MG63 (cell line): ENCODE results near the gene AP4S1. TPM values are rescaled to one million over a fixed set of nuclear protein-coding genes. Genes with fewer than 3 reads are reported as not detected.
"Not testable (repeated sequence)": the region's sequence is repeated elsewhere in the genome, so short reads cannot be mapped to it uniquely, and the experiment has no call there.

Experiments
- DNase-seq: peaks from one replicate; pipeline ENCODE4 v3.0.0-alpha.2; 2020
- H3K27me3 ChIP-seq: fragments of 250-450 bp; sonication (Bioruptor Pico); 2 replicates; pipeline ENCODE4 v1.5.1; 2020; ENCODE audit warnings: mild to moderate bottlenecking, moderate library complexity
- H3K36me3 ChIP-seq: fragments of 250-450 bp; sonication (Bioruptor Pico); 2 replicates; pipeline ENCODE4 v1.5.1; 2020; ENCODE audit warnings: mild to moderate bottlenecking, moderate library complexity
- H3K4me3 ChIP-seq: fragments of 250-450 bp; sonication (Bioruptor Pico); 2 replicates; pipeline ENCODE4 v1.5.1; 2020; ENCODE audit warnings: mild to moderate bottlenecking, moderate library complexity
- H3K9me3 ChIP-seq: fragments of 250-450 bp; sonication (Bioruptor Pico); 2 replicates; pipeline ENCODE4 v1.5.1; 2020; ENCODE audit warnings: mild to moderate bottlenecking, moderate library complexity
- total RNA-seq: library from RNA; depleted of rRNA; stranded (reverse); fragments of >200 nt; shearing (Covaris generic); gene quantifications from 2 replicates; pipeline ENCODE4 v1.2.3, GENCODE V29; 2014; ENCODE audit warnings: low replicate concordance; rRNA removed

The AP4S1 gene, protein sequence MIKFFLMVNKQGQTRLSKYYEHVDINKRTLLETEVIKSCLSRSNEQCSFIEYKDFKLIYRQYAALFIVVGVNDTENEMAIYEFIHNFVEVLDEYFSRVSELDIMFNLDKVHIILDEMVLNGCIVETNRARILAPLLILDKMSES
- total RNA-seq: 1.9 and 11.8 TPM in 2 replicates

- H3K9me3 ChIP-seq: no peaks in the 10 kb centered on the region
- H3K36me3 ChIP-seq: peaks cover 5% of the 10 kb centered on the region
- peak within 1 kb of the TSS; percentile 69 for H3K4me3 ChIP-seq
- peak; percentile 16 for DNase-seq
- H3K27me3 ChIP-seq: no peaks in the 10 kb centered on the region
These were observed at the start of gene AP4S1 for GRCh38 chr14:31025367-31026076. Gene AP4S1 (plus strand): TSS chr14:31025649. CDS start chr14:31066197, 40,548 bp downstream.

GRCh38 chr14:30977752-30978151, 47.7 kb upstream of the AP4S1 start:
- H3K36me3 ChIP-seq: no peaks in the 10 kb centered on the region
- no peaks in the 10 kb centered on the region for H3K9me3 ChIP-seq
- no peak overlapping the region for H3K4me3 ChIP-seq
- DNase-seq: no peak
- H3K27me3 ChIP-seq: no peaks in the 10 kb centered on the region

DNA sequence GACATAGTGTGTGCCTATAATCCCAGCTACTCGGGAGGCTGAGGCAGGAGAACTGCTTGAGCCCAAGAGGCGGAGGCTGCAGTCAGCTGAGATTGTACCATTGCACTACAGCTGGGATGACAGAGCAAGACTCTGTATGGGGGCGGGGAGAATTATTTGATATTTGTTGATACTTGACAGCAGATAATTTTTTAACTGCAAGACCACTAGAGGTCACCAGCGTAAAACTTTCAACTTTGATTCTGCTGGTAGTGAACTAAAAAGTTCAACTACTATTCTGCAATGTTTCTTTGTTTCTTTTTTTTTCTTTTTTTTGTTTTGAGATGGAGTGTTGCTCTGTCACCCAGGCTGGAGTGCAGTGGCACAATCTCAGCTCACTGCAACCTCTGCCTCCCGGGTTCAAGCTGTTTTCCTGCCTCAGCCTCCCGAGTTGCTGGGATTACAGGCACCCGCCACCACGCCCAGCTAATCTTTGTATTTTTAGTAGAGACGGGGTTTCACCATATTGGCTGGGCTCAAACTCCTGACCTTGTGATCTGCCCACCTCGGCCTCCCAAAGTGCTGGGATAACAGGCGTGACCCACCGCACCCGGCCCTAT, 45.2 kb upstream of the AP4S1 start:
- H3K36me3 ChIP-seq, DNase-seq, H3K9me3 ChIP-seq, H3K27me3 ChIP-seq, H3K4me3 ChIP-seq: not testable (repeated sequence)

DNA sequence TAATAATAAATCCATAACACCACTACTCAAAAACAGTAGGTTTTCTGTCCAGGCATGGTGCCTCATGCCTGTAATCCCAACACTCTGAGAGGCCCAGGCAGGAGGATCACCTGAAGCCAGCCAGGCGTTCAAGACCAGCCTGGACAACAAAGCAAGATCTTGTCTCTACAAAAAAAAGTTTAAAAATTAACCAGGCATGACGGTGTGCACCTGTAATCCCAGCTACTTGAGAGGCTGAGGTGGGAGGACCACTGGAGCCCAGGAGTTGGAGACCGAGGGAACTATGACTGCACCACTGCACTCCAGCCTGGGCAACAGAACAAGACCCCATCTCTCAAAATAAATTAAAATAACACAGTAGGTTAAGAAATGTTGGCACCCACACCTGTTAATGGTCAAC, 44.5 kb upstream of the AP4S1 start:
- Histone ChIP-seq H3K27me3 (no peaks in the 10 kb centered on the region), H3K36me3 (no peaks in the 10 kb centered on the region), H3K9me3 (no peaks in the 10 kb centered on the region), H3K4me3 (no peak overlapping the region)
- no peak for DNase-seq

DNA sequence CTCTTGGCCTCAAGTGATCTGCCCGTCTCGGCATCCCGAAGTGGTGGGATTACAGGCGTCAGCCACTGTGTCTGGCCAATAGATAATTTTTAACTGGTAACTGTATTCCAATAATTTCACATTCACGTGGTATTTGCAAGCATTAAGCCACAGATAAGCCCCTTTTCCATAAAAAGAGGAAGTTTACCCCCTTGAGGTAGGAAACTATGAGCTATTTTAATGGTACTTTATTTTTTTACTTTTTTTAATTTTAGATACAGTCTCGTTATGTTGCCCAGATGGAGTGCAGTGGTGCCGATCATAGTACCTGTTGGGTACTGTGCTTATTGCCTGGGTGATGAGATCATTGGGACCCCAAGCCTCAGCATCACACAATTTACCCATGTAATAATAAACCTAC, 42.9 kb upstream of the AP4S1 start:
- DNase-seq: no peak
- Histone ChIP-seq H3K4me3 (no peak overlapping the region), H3K9me3 (no peaks in the 10 kb centered on the region), H3K27me3 (no peaks in the 10 kb centered on the region), H3K36me3 (no peaks in the 10 kb centered on the region)

DNA sequence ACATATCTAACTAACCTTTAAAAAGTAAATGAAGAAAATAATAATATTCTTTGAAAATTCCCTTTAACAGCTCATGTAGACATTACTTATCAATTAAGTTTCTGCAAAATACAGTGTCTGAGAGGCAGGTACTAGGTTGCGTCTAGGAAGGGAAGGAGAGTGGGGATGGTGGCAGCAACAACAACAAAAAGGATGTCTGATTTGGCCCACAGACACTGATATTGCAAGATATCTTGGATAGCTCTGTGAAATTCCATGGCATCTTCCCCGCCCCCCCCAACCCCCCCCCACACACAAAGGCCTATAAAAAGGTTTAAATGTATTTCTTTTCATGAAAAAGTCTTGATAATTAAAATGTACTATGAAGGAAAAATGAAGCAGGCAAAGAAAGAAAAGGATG, 41.6 kb upstream of the AP4S1 start:
- no peak for DNase-seq
- Histone ChIP-seq H3K9me3 (no peaks in the 10 kb centered on the region), H3K27me3 (no peaks in the 10 kb centered on the region), H3K4me3 (no peak overlapping the region), H3K36me3 (no peaks in the 10 kb centered on the region)

- Histone ChIP-seq H3K27me3 (no peaks in the 10 kb centered on the region), H3K36me3 (no peaks in the 10 kb centered on the region), H3K9me3 (no peaks in the 10 kb centered on the region), H3K4me3 (no peak overlapping the region)
- no peak for DNase-seq
These were observed 39.7 kb upstream of the AP4S1 start for GRCh38 chr14:30985796-30986195.

DNA sequence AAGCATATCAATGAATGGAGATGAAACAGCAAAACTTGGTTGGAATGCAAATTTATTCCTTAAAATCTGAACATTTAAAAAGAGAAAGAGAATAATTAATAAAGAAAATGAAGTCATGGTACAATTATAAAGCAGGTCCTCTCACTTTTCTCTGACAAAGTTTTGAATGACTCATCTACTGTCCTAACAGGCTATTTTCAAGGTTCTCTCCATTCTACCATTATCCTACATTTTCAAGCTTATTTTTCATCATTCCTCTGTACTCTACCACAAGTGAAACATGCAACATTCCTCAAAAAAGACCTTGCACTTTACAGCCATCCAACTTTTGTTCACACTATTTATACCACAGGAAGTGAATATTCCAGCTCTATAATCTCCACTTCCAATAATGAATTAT, 36.9 kb upstream of the AP4S1 start:
- Histone ChIP-seq H3K4me3 (no peak overlapping the region), H3K36me3 (no peaks in the 10 kb centered on the region), H3K9me3 (no peaks in the 10 kb centered on the region), H3K27me3 (no peaks in the 10 kb centered on the region)
- no peak for DNase-seq

DNA sequence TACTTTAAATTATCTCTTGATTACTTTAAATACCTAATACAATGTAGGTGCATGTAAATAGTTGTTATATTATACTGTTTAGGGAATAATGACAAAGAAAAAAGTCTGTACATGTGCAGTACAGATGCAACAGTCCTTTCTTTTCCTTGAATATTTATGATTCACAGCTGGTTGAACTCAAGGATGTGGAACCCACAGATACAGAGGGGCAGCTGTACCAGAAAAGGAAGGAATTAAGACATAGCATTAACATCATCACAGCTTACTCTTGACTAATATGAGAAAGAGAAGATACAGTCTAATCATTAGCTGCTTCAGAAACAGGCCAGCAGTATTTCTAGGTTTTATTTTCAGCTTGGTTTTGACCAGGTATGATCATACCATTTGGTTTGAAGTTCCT, 34.7 kb upstream of the AP4S1 start:
- H3K27me3 ChIP-seq: no peaks in the 10 kb centered on the region
- no peaks in the 10 kb centered on the region for H3K9me3 ChIP-seq
- no peaks in the 10 kb centered on the region for H3K36me3 ChIP-seq
- no peak overlapping the region for H3K4me3 ChIP-seq
- no peak for DNase-seq

DNA sequence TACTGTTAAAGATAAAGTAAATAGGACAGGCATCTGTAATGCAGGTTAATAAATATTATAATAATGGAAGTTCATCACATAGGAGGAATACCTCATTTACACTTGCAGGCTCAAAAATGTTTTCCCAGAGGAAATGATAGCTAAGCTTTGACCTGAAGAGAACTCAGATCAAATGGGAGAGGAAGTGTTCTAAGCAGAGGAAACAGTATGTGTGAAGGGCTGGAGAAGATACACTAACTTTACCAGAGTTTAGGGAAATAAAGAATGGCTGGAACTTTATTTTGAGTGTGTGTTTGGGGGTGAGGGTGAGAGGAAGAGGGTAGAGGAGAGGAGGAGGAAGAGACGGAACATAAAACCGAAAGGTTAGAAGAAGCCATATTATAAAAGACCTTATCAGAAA, 34.0 kb upstream of the AP4S1 start:
- H3K9me3 ChIP-seq: no peaks in the 10 kb centered on the region
- DNase-seq: no peak
- H3K27me3 ChIP-seq: no peaks in the 10 kb centered on the region
- H3K4me3 ChIP-seq: no peak overlapping the region
- no peaks in the 10 kb centered on the region for H3K36me3 ChIP-seq

- no peak overlapping the region for H3K4me3 ChIP-seq
- H3K27me3 ChIP-seq: no peaks in the 10 kb centered on the region
- H3K36me3 ChIP-seq: 0 out of 2 replicates have a peak, but pooled peaks cover 2% of the 10 kb centered on the region
- no peaks in the 10 kb centered on the region; the same call in 1 of the 2 replicates for H3K9me3 ChIP-seq
- DNase-seq: no peak
These were observed 32.4 kb upstream of the AP4S1 start for GRCh38 chr14:30993071-30993470.

DNA sequence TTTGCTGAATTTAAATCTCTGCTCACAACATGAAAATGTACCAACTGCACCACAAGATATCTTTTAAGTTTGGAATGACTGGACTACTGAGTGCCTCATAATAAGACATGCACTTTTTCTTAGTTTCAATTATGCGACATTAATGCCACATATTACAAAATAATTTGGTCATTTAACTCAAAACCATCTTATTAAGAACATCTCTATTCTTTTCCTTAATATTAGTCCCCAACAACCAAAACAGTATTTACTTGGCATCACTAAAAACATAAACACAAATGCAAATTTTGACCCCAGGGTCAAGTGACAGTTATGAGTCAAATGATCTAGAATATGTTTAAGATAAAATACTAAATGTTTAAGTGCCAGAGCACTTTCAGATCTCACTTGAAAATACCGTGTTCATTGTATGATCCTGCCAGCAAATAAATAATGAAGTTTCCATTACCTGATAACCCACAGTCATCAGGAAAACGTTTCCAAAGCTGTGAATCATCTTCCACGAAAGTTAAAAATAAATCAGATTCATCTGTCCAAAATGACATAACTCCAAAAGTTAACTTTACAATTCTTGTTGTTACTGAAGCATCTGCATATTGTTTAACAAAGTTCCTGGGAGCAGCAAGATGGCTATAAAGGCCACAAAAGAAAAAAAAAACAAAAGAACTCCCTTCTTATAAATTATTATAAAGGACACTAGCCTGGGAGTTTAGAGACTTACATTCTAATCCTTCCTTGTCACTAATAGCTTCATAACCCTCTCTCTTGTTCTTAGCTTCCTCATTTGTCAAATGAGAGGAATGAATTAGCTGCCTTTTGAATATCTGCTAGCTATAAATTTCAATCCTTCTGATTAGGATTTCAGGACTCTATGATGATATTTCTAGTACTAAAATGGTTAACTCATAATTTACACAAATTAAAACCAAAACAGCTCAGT, 30.5 kb upstream of the AP4S1 start:
- Histone ChIP-seq H3K27me3 (no peaks in the 10 kb centered on the region), H3K4me3 (no peak overlapping the region), H3K9me3 (peaks cover 10% of the 10 kb centered on the region; the same call in 1 of the 2 replicates), H3K36me3 (0 out of 2 replicates have a peak, but pooled peaks cover 3% of the 10 kb centered on the region)
- DNase-seq: no peak

DNA sequence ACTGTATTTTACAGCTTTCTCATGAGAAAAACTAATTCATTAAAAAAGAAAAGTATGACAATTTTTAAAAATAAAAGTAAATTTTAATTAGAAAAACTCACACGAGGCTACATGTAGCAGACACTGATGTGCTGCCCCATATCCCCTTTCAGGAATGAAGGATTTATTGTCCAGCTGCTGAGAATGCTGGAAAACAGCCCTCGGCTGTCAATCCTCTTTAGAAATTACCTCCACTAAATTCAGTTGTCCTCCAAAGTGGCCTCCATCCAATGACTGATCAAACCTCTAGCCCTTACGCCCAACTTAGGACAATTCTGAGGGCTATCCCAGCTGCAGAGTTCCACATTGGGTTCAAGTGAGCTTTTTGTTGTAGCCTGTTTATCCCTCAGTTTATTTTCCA, 29.8 kb upstream of the AP4S1 start:
- DNase-seq: no peak
- 0 out of 2 replicates have a peak, but pooled peaks cover 3% of the 10 kb centered on the region for H3K36me3 ChIP-seq
- H3K4me3 ChIP-seq: no peak overlapping the region
- H3K9me3 ChIP-seq: peaks cover 10% of the 10 kb centered on the region; the same call in 1 of the 2 replicates
- H3K27me3 ChIP-seq: no peaks in the 10 kb centered on the region

- no peak for DNase-seq
- 0 out of 2 replicates have a peak, but pooled peaks cover 3% of the 10 kb centered on the region for H3K36me3 ChIP-seq
- no peaks in the 10 kb centered on the region for H3K27me3 ChIP-seq
These were observed 28.4 kb upstream of the AP4S1 start for GRCh38 chr14:30996892-30997659.

DNA sequence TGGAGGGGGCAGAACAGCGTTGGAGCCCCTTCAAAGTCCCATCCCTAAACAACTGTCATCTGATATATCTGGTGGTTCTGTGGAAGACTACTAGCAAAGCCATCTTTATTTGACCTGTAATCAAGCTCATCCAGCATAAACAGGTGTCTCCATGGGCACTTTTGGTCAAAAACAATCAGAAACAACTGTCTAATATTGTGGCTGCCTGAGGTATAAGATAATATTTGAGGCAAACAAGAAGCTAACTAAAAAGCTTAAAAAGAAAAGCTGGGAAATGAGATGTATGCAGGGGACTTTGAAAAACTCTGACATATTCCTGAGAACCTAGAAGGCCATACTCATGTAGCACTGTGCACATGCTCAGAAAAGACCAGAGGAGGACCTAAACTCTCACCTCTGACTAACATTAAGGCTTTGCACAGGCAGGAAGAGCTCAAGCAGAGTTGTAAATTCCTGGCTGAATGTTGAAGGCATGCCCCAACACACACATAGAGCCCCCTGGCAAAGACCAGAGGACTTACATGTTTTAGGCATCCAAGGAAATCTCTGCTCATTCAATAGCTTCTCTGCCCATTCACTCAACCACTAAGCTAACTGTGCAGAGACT, 27.2 kb upstream of the AP4S1 start:
- H3K36me3 ChIP-seq: 0 out of 2 replicates have a peak, but pooled peaks cover 3% of the 10 kb centered on the region
- no peaks in the 10 kb centered on the region for H3K27me3 ChIP-seq
- peaks cover 10% of the 10 kb centered on the region; the same call in 1 of the 2 replicates for H3K9me3 ChIP-seq
- DNase-seq: no peak
- H3K4me3 ChIP-seq: no peak overlapping the region

More at GRCh38 chr14:30996892-30997659, 28.4 kb upstream of the AP4S1 start:
- Histone ChIP-seq H3K4me3 (no peak overlapping the region), H3K9me3 (peaks cover 10% of the 10 kb centered on the region; the same call in 1 of the 2 replicates)
